HL-60 (cell line): ENCODE data around the gene ZC3H8.

Experiments
- DNase-seq, 2 experiments: peaks; one replicate each; pipeline ENCODE4 v3.0.0-alpha.2; 2010 to 2020; ENCODE audit warnings: low read depth in 1 of 2, low spot score in 1 of 2
- H3K27ac ChIP-seq: fragments of 250-450 bp; sonication (Bioruptor Pico); replicated peaks from 2 replicates; pipeline ENCODE4 v1.5.1; 2020; ENCODE audit warnings: mild to moderate bottlenecking, moderate library complexity
- H3K27me3 ChIP-seq: fragments of 250-450 bp; sonication (Bioruptor Pico); 2 replicates; pipeline ENCODE4 v1.5.1; 2021; ENCODE audit warnings: mild to moderate bottlenecking, moderate library complexity; ENCODE audit not compliant: insufficient read depth, poor library complexity, severe bottlenecking
- H3K4me3 ChIP-seq: replicated peaks from 2 replicates; pipeline ENCODE4 v1.5.1; 2011; ENCODE audit warnings: mild to moderate bottlenecking, control low read depth, low read length; ENCODE audit not compliant: insufficient read depth
- GABPA ChIP-seq: IDR thresholded peaks from 2 replicates; pipeline ENCODE4 v1.6.1; 2012; ENCODE audit warnings: low read depth
- REST ChIP-seq: IDR thresholded peaks from 2 replicates; pipeline ENCODE4 v1.6.1; 2012; ENCODE audit warnings: low read depth; ENCODE audit not compliant: insufficient replicate concordance
- TF ChIP-seq, protein P1 (sequence below): IDR thresholded peaks from one replicate; pipeline ENCODE4 v1.5.1; 2011; ENCODE audit warnings: low read length, control low read depth, inconsistent platforms; ENCODE audit not compliant: insufficient read depth

ZC3H8 gene

GRCh38 chr2:112162341-112162740 lies 92.5 kb downstream of the ZC3H8 start:
- H3K4me3 ChIP-seq, result no peak overlapping the region
- DNase-seq, result no peak
- H3K27ac ChIP-seq, result no peak overlapping the region
- H3K27me3 ChIP-seq, result no peaks in the 10 kb centered on the region
- TF ChIP-seq REST, result no peak
- TF ChIP-seq, protein P1, sequence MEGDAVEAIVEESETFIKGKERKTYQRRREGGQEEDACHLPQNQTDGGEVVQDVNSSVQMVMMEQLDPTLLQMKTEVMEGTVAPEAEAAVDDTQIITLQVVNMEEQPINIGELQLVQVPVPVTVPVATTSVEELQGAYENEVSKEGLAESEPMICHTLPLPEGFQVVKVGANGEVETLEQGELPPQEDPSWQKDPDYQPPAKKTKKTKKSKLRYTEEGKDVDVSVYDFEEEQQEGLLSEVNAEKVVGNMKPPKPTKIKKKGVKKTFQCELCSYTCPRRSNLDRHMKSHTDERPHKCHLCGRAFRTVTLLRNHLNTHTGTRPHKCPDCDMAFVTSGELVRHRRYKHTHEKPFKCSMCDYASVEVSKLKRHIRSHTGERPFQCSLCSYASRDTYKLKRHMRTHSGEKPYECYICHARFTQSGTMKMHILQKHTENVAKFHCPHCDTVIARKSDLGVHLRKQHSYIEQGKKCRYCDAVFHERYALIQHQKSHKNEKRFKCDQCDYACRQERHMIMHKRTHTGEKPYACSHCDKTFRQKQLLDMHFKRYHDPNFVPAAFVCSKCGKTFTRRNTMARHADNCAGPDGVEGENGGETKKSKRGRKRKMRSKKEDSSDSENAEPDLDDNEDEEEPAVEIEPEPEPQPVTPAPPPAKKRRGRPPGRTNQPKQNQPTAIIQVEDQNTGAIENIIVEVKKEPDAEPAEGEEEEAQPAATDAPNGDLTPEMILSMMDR, result no peak
- TF ChIP-seq GABPA, result no peak
